Heart left ventricle (tissue), 16 donors: ENCODE results near the gene ZBTB21. TPM values are rescaled to one million over a fixed set of nuclear protein-coding genes. Genes with fewer than 3 reads are reported as not detected.

Experiments used
- ATAC-seq, 4 donors: fragments of 200-7000 bp; cut with Tn5 transposase; one replicate each; pipeline ENCODE4 v1.9.1; 2020 to 2022; ENCODE audit warnings: moderate library complexity in 4 of 4, mild to moderate bottlenecking in 3 of 4, moderate number of reproducible peaks in 1 of 4
- DNase-seq, 5 donors: peaks; one replicate each; pipeline ENCODE4 v3.0.0-alpha.2; 2020
- H3K27ac ChIP-seq, 12 donors: fragments of 200-600 bp; sonication (generic) in 4 of 12; one replicate each; pipeline versions ENCODE4 v1.5.0 to v1.8.0; 2016 to 2022; ENCODE audit warnings: mild to moderate bottlenecking in 2 of 12
- H3K27me3 ChIP-seq, 9 donors: fragments of 200-600 bp; sonication (generic) in 2 of 9; one replicate each; pipeline versions ENCODE4 v1.5.1 to v1.8.0; 2016 to 2022; ENCODE audit warnings: mild to moderate bottlenecking in 3 of 9
- H3K36me3 ChIP-seq, 9 donors: fragments of 200-600 bp; sonication (generic) in 2 of 9; one replicate each; pipeline versions ENCODE4 v1.5.0 to v1.8.0; 2018 to 2022; ENCODE audit warnings: mild to moderate bottlenecking in 2 of 9
- H3K4me1 ChIP-seq, 12 donors: fragments of 200-600 bp; sonication (generic) in 4 of 12; one replicate each; pipeline versions ENCODE4 v1.5.0 to v1.8.0; 2016 to 2022; ENCODE audit warnings: mild to moderate bottlenecking in 3 of 12
- H3K4me3 ChIP-seq, 12 donors: fragments of 200-600 bp; sonication (generic) in 4 of 12; one replicate each; pipeline versions ENCODE4 v1.5.0 to v1.8.0; 2017 to 2022; ENCODE audit warnings: mild to moderate bottlenecking in 9 of 12, moderate library complexity in 4 of 12
- H3K9me3 ChIP-seq, 12 donors: fragments of 200-600 bp; sonication (generic) in 4 of 12; one replicate each; pipeline versions ENCODE4 v1.5.0 to v1.8.0; 2016 to 2022; ENCODE audit warnings: mild to moderate bottlenecking in 1 of 12
- CTCF ChIP-seq, 12 donors: fragments of 200-600 bp; sonication (generic) in 4 of 12; IDR thresholded peaks; one replicate each; pipeline versions ENCODE4 v1.5.0 to v1.8.0; 2018 to 2022; ENCODE audit warnings: antibody characterized with exemption in 12 of 12, mild to moderate bottlenecking in 5 of 12
- POLR2A ChIP-seq, 2 donors: fragments of 450-650 bp; IDR thresholded peaks; one replicate each; pipeline ENCODE4 v1.6.1; 2017; ENCODE audit warnings: antibody characterized with exemption in 2 of 2, mild to moderate bottlenecking in 2 of 2, moderate library complexity in 2 of 2
- WGBS, 4 donors: extraction: QIAGEN DNeasy Blood & Tissue Kit in 2 of 4; methylation state at CpG; one replicate each; pipeline versions ENCODE4 v1.1.5 to v1.1.7; 2013 to 2018; 5-methylcytosine and 5-hydroxymethylcytosine counted together
- intact Hi-C, 10 donors: fragments of 100-400 bp; cut with DNase I; formaldehyde crosslinking; loops; one replicate each; pipeline versions ENCODE4 v1.11.1 to v1.14.2; 2022
- polyA plus RNA-seq, 2 donors: library from polyadenylated mRNA; stranded (reverse); fragments of 200-250 nt; gene quantifications; one replicate each; pipeline ENCODE4 v1.2.3, GENCODE V29; 2013
- total RNA-seq, 9 donors: library from RNA; depleted of rRNA in 2 of 9; stranded (reverse); fragments of >200 nt in 2 of 9; fragmentation: NEBNext Ultra II Directional in 3 of 9; extraction: Animal tissue kit (Norgen Biotek cat#: 25700) in 3 of 9; gene quantifications; one replicate each; pipeline versions ENCODE4 v1.1.0 to v1.2.4, GENCODE V29; 2016 to 2023
- donor health status: ischemic (EF 13 %, LVEDD 7.1; RV severe dilation, severe dysfunction).
- donor health status: healthy with polysubstance abuse.
- donor health status: DM: no; HTN: yes; CAD: no.
- donor health status: DM: no; HTN: no; CAD: no.
- donor health status: ischemic (EF 25% LVEDD 6.9; RV normal size, moderate dysfunction).
- donor health status: ischemic (EF 25% LVEDD 5.7; RV mildly dilated, moderate dysfunction).
- donor health status: healthy.
- donor health status: DM: yes; HTN: yes; CAD: no.
- donor health status: ischemic (EF 35%, LVEDD 5.7; RV mildly dilated, moderate dysfunction).
- donor health status: nonischemic (EF 11% LVEDD 7.7; RV severe dilation, severe dysfunction).
- donor health status: DM: yes; HTN: yes; CAD: no.
- donor health status: PGD.
- donor health status: ischemic (EF 29% LVEDD 5.4; RV normal size, mild dysfunction).
- donor health status: nonischemic (EF 23%, LVEDD 6.1; RV moderate dilation, normal function).

The ZBTB21 gene
- total and polyA plus RNA-seq, 11 donors = 1.2 to 10.2 (median 6.1) TPM

GRCh38 chr21:42043201-42043895 is 33.2 kb upstream of the ZBTB21 start:
- ATAC-seq (no peak), DNase-seq (no peak)
- intact Hi-C loops = loop anchor here in 1 of 10 donors (10.0 kb wide), 1 partner anchor 61 kb away; no protein-coding TSS in a partner anchor
- no peaks in the 10 kb centered on the region for H3K36me3 ChIP-seq
- 85 to 94% (median 88%) methylated on average over 13 to 16 of the region's 16 CpGs for WGBS, 4 donors
- H3K9me3 ChIP-seq = no peaks in the 10 kb centered on the region
- TF ChIP-seq CTCF (IDR thresholded peaks at IDR 0.05) (no peak), POLR2A (IDR thresholded peaks at IDR 0.05) (no peak)
- peaks cover 0 to 30% (median 4%) of the 10 kb centered on the region in 12 donors for H3K4me1 ChIP-seq
- no peaks in the 10 kb centered on the region for H3K27me3 ChIP-seq
- H3K27ac ChIP-seq = no peak overlapping the region
- no peak overlapping the region for H3K4me3 ChIP-seq

GRCh38 chr21:42042651-42043050 is 32.5 kb upstream of the ZBTB21 start:
- Histone ChIP-seq H3K4me1 (peaks cover 0 to 23% (median 2%) of the 10 kb centered on the region in 12 donors), H3K36me3 (no peaks in the 10 kb centered on the region), H3K27me3 (no peaks in the 10 kb centered on the region), H3K4me3 (no peak overlapping the region), H3K9me3 (no peaks in the 10 kb centered on the region), H3K27ac (no peak overlapping the region)
- ATAC-seq (no peak), DNase-seq (no peak)
- intact Hi-C loops = loop anchor here in 1 of 10 donors (10.0 kb wide), 1 partner anchor 62 kb away; no protein-coding TSS in a partner anchor
- WGBS, 4 donors = 83 to 87% (median 85%) methylated on average over 9 of the region's 9 CpGs
- no peak for TF ChIP-seq POLR2A (IDR thresholded peaks at IDR 0.05)
- no peak for TF ChIP-seq CTCF (IDR thresholded peaks at IDR 0.05)

- DNase-seq (no peak), ATAC-seq (no peak)
- Histone ChIP-seq H3K4me1 (peaks cover 0 to 18% (median 2%) of the 10 kb centered on the region in 12 donors), H3K4me3 (no peak overlapping the region), H3K27ac (no peak overlapping the region), H3K9me3 (no peaks in the 10 kb centered on the region), H3K36me3 (no peaks in the 10 kb centered on the region), H3K27me3 (no peaks in the 10 kb centered on the region)
- TF ChIP-seq CTCF (IDR thresholded peaks at IDR 0.05) = no peak
- no peak for TF ChIP-seq POLR2A (IDR thresholded peaks at IDR 0.05)
- WGBS, 4 donors = 45 to 55% (median 49%) methylated on average over 3 to 4 of the region's 4 CpGs
- intact Hi-C loops = loop anchor here in 1 of 10 donors (10.0 kb wide), 1 partner anchor 63 kb away; no protein-coding TSS in a partner anchor
These were observed 31.6 kb upstream of the ZBTB21 start for GRCh38 chr21:42041711-42042110.

- Histone ChIP-seq H3K4me1 (peaks cover 0 to 18% (median 2%) of the 10 kb centered on the region in 12 donors), H3K36me3 (no peaks in the 10 kb centered on the region), H3K4me3 (no peak overlapping the region), H3K27me3 (no peaks in the 10 kb centered on the region), H3K27ac (no peak overlapping the region), H3K9me3 (no peaks in the 10 kb centered on the region)
- ATAC-seq = no peak
- WGBS, 4 donors = 89 to 97% (median 94%) methylated on average over 7 of the region's 7 CpGs
- no peak for DNase-seq
- intact Hi-C loops = loop anchor here in 1 of 10 donors (10.0 kb wide), 1 partner anchor 64 kb away; no protein-coding TSS in a partner anchor
- TF ChIP-seq CTCF (IDR thresholded peaks at IDR 0.05) (no peak), POLR2A (IDR thresholded peaks at IDR 0.05) (no peak)
These were observed 31.1 kb upstream of the ZBTB21 start for GRCh38 chr21:42041246-42041645.
